SK-N-SH (cell line): ENCODE results near the gene MRPL10. TPM values are rescaled to one million over a fixed set of nuclear protein-coding genes. Genes with fewer than 3 reads are reported as not detected.

Source experiments
- CTCF ChIA-PET: fragments of 300-600, 350-600 bp; formaldehyde crosslinking; extraction: SDS; loops from one replicate; lab custom pipeline; 2021; lab: Yijun Ruan, JAX
- POLR2A ChIA-PET: fragments of 350-600 bp; sonication (Branson Sonifier 250); formaldehyde crosslinking; extraction: SDS; loops from one replicate; lab custom pipeline; 2020; ENCODE audit warnings: antibody characterized with exemption, inconsistent platforms; lab: Yijun Ruan, JAX
- DNase-seq: peaks from one replicate; pipeline ENCODE4 v3.0.0; 2012
- H2AFZ ChIP-seq: fragments of 200-600 bp; sonication (generic); 2 replicates; pipeline ENCODE4 v1.8.1; 2016; ENCODE audit warnings: antibody characterized with exemption, mild to moderate bottlenecking, low read depth
- H3F3A ChIP-seq: fragments of 200-600 bp; sonication (generic); replicated peaks from 2 replicates; pipeline ENCODE3; 2016; ENCODE audit warnings: antibody characterized with exemption, mild to moderate bottlenecking; ENCODE audit not compliant: insufficient read depth
- H3K27ac ChIP-seq, 2 experiments: fragments of 200-500 bp in 1 of 2; fragments of 200-600 bp in 1 of 2; sonication (Bioruptor generic) in 1 of 2; sonication (generic), shearing (Covaris generic) in 1 of 2; 2 replicates each; pipeline versions ENCODE4 v1.5.1 to v1.6.1; 2014 to 2016; ENCODE audit warnings: low read depth in 2 of 2, inconsistent platforms in 1 of 2, low read length in 1 of 2, mild to moderate bottlenecking in 1 of 2, mixed read lengths in 1 of 2
- H3K27me3 ChIP-seq: fragments of 200-600 bp; sonication (generic), shearing (Covaris generic); 2 replicates; pipeline ENCODE4 v1.6.1; 2016; ENCODE audit warnings: mixed run types; ENCODE audit not compliant: insufficient read depth
- H3K36me3 ChIP-seq, 2 experiments: fragments of 200-500 bp in 1 of 2; fragments of 200-600 bp in 1 of 2; sonication (Bioruptor generic) in 1 of 2; sonication (generic) in 1 of 2; replicated peaks in 1 of 2; 2 replicates each; pipeline versions ENCODE3 to v1.5.1; 2014 to 2016; ENCODE audit warnings: low read length in 1 of 2, mild to moderate bottlenecking in 1 of 2; ENCODE audit not compliant: insufficient read depth in 2 of 2, control insufficient read depth in 1 of 2
- H3K4me1 ChIP-seq, 2 experiments: fragments of 200-500 bp in 1 of 2; fragments of 200-600 bp in 1 of 2; sonication (Bioruptor generic) in 1 of 2; sonication (generic), shearing (Covaris generic) in 1 of 2; 2 replicates each; pipeline versions ENCODE4 v1.5.1 to v1.6.1; 2014 to 2016; ENCODE audit warnings: low read depth in 1 of 2, low read length in 1 of 2, mixed run types in 1 of 2; ENCODE audit not compliant: insufficient read depth in 2 of 2, control insufficient read depth in 1 of 2
- H3K4me2 ChIP-seq: fragments of 200-600 bp; sonication (generic), shearing (Covaris generic); 2 replicates; pipeline ENCODE4 v1.6.1; 2017; ENCODE audit warnings: mixed run types
- H3K4me3 ChIP-seq, 2 experiments: fragments of 200-500 bp in 1 of 2; fragments of 200-600 bp in 1 of 2; sonication (Bioruptor generic) in 1 of 2; sonication (generic), shearing (Covaris generic) in 1 of 2; 2 replicates each; pipeline versions ENCODE4 v1.5.1 to v1.8.1; 2014 to 2016; ENCODE audit warnings: low read depth in 2 of 2, inconsistent platforms in 1 of 2, low read length in 1 of 2, mild to moderate bottlenecking in 1 of 2, mixed read lengths in 1 of 2, moderate library complexity in 1 of 2
- H3K79me2 ChIP-seq: fragments of 200-600 bp; sonication (generic); 2 replicates; pipeline ENCODE4 v1.8.1; 2017; ENCODE audit warnings: mild to moderate bottlenecking; ENCODE audit not compliant: insufficient read depth
- H3K9ac ChIP-seq: fragments of 200-600 bp; sonication (generic); 2 replicates; pipeline ENCODE4 v1.6.1; 2017; ENCODE audit warnings: mixed run types
- H3K9me2 ChIP-seq: fragments of 200-600 bp; sonication (generic); 2 replicates; pipeline ENCODE4 v1.6.1; 2017; ENCODE audit warnings: mixed run types
- H3K9me3 ChIP-seq: fragments of 200-600 bp; sonication (generic); 2 replicates; pipeline ENCODE4 v1.6.1; 2017; ENCODE audit warnings: mixed run types, mild to moderate bottlenecking, moderate library complexity
- H4K20me1 ChIP-seq: fragments of 200-600 bp; sonication (generic); 2 replicates; pipeline ENCODE4 v1.6.1; 2017; ENCODE audit warnings: mild to moderate bottlenecking, mixed run types; ENCODE audit not compliant: insufficient read depth
- CHD2 ChIP-seq: fragments of 150-350 bp; IDR thresholded peaks from 2 replicates; pipeline ENCODE4 v1.6.1; 2018; ENCODE audit warnings: low read length; ENCODE audit not compliant: partially characterized antibody
- EZH2phosphoT487 ChIP-seq: fragments of 200-600 bp; sonication (generic); IDR thresholded peaks from 2 replicates; pipeline ENCODE4 v1.6.1; 2017; ENCODE audit warnings: low read depth, mixed run types, mild to moderate bottlenecking, antibody characterized with exemption, moderate library complexity, borderline replicate concordance
- FOSL2 ChIP-seq: IDR thresholded peaks from 2 replicates; pipeline ENCODE4 v1.4.0; 2012; ENCODE audit warnings: low read depth, mild to moderate bottlenecking, moderate library complexity, borderline replicate concordance
- GABPA ChIP-seq: IDR thresholded peaks from 2 replicates; pipeline ENCODE4 v1.4.0; 2012; ENCODE audit warnings: low read depth, mild to moderate bottlenecking
- IRF3 ChIP-seq: fragments of 150-350 bp; IDR thresholded peaks from 2 replicates; pipeline ENCODE4 v1.6.1; 2016; ENCODE audit warnings: mild to moderate bottlenecking, low read depth, low read length
- MXI1 ChIP-seq: IDR thresholded peaks from 2 replicates; pipeline ENCODE4 v1.6.1; 2012; ENCODE audit warnings: mild to moderate bottlenecking, low read depth, low read length, improper control_type of control experiment
- NFIC ChIP-seq: IDR thresholded peaks from 2 replicates; pipeline ENCODE4 v1.4.0; 2012; ENCODE audit warnings: borderline replicate concordance
- NRF1 ChIP-seq: IDR thresholded peaks from 2 replicates; pipeline ENCODE4 v1.6.1; 2012; ENCODE audit warnings: low read depth, mild to moderate bottlenecking, low read length
- RCOR1 ChIP-seq: fragments of 150-350 bp; IDR thresholded peaks from 2 replicates; pipeline ENCODE4 v1.6.1; 2017; ENCODE audit warnings: antibody characterized with exemption, low read length
- RXRA ChIP-seq: IDR thresholded peaks from 2 replicates; pipeline ENCODE4 v1.4.0; 2012; ENCODE audit warnings: low read depth, mild to moderate bottlenecking, borderline replicate concordance
- SIN3A ChIP-seq: IDR thresholded peaks from 2 replicates; pipeline ENCODE4 v1.6.1; 2012; ENCODE audit warnings: low read depth, mild to moderate bottlenecking, low read length, moderate library complexity, borderline replicate concordance
- TCF12 ChIP-seq: IDR thresholded peaks from 2 replicates; pipeline ENCODE4 v1.4.0; 2012
- USF2 ChIP-seq: fragments of 150-350 bp; IDR thresholded peaks from 2 replicates; pipeline ENCODE4 v1.6.1; 2017; ENCODE audit warnings: antibody characterized with exemption, low read length, low read depth, borderline replicate concordance
- YY1 ChIP-seq: IDR thresholded peaks from 2 replicates; pipeline ENCODE4 v1.4.0; 2012; ENCODE audit warnings: low read depth, mild to moderate bottlenecking
- WGBS: methylation state at CpG from one replicate; pipeline ENCODE4 v1.1.6; 2017; ENCODE audit warnings: low lambda C conversion rate; 5-methylcytosine and 5-hydroxymethylcytosine counted together
- polyA plus RNA-seq, 3 experiments: library from polyadenylated mRNA; depleted of rRNA; stranded (reverse); fragments of >200 nt; gene quantifications; 2 replicates each; pipeline ENCODE4 v1.2.3, GENCODE V29; 2012
- TF ChIP-seq, protein P1 (sequence below): IDR thresholded peaks from 2 replicates; pipeline ENCODE4 v1.4.0; 2012; ENCODE audit warnings: low read depth
- TF ChIP-seq, protein P2 (sequence below): fragments of 200-600 bp; sonication (generic); IDR thresholded peaks from 2 replicates; pipeline ENCODE4 v1.6.1; 2017; ENCODE audit warnings: antibody characterized with exemption, mild to moderate bottlenecking, moderate library complexity

The MRPL10 gene
- polyA plus RNA-seq, 1 of the 3 experiments (the other 2 are of a cell fraction): 136 TPM

DNA sequence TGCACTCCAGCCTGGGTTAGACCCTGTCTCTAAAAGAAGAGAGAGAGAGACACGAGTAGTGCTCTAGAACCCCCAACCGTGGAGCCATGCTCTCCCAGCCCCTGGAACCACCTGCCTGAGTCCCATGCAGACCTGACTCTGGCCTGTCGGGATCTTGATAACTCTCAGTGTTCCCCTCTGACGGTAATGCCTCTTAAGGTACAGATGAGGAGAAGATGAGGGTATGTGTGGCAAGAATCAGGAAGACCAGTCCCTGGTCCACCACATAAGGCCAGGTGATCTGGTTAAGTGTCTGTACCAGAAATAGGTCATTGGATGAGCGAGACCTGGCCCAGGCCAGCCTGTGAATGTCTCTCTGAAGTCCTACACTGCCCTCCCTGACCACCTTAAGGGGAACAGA is 28.1 kb downstream of the MRPL10 start:
- Histone ChIP-seq H3K4me2 (no peak overlapping the region), H3K4me1 (no peaks in the 10 kb centered on the region), H3K4me3 (no peak overlapping the region), H3K9ac (no peak overlapping the region), H3K27ac (no peak overlapping the region), H3K79me2 (no peaks in the 10 kb centered on the region), H3K27me3 (0 out of 2 replicates have a peak, but pooled peaks cover 14% of the 10 kb centered on the region), H3K9me2 (no peaks in the 10 kb centered on the region), H3K36me3 (peaks cover 0 to 15% of the 10 kb centered on the region in 2 experiments), H4K20me1 (no peaks in the 10 kb centered on the region), H3F3A (no peaks in the 10 kb centered on the region), H3K9me3 (no peaks in the 10 kb centered on the region), H2AFZ (no peak overlapping the region)
- POLR2A ChIA-PET: interaction anchor here (0.9 kb wide), 1 partner anchor 18 kb away, joined by 3 read pairs; the partner anchor contains the start of gene OSBPL7
- WGBS: 42% methylated on average over 5 of the region's 5 CpGs
- CTCF ChIA-PET: interaction anchor here (0.7 to 5.2 kb wide), 17 partner anchors 10 to 173 kb away, joined by 3 to 88 read pairs (median 11); partner anchors contain the start of genes OSBPL7 and TBX21
- no peak for TF ChIP-seq RXRA
- no peak for TF ChIP-seq NFIC
- no peak for TF ChIP-seq FOSL2
- TF ChIP-seq MXI1: no peak
- TF ChIP-seq SIN3A: no peak
- TF ChIP-seq NRF1: no peak
- TF ChIP-seq TCF12: no peak
- TF ChIP-seq USF2: no peak
- TF ChIP-seq, protein P1, sequence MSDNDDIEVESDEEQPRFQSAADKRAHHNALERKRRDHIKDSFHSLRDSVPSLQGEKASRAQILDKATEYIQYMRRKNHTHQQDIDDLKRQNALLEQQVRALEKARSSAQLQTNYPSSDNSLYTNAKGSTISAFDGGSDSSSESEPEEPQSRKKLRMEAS: no peak
- no peak for TF ChIP-seq EZH2phosphoT487
- TF ChIP-seq CHD2: no peak
- no peak for TF ChIP-seq RCOR1
- no peak for TF ChIP-seq IRF3
- TF ChIP-seq YY1: no peak
- TF ChIP-seq, protein P2, sequence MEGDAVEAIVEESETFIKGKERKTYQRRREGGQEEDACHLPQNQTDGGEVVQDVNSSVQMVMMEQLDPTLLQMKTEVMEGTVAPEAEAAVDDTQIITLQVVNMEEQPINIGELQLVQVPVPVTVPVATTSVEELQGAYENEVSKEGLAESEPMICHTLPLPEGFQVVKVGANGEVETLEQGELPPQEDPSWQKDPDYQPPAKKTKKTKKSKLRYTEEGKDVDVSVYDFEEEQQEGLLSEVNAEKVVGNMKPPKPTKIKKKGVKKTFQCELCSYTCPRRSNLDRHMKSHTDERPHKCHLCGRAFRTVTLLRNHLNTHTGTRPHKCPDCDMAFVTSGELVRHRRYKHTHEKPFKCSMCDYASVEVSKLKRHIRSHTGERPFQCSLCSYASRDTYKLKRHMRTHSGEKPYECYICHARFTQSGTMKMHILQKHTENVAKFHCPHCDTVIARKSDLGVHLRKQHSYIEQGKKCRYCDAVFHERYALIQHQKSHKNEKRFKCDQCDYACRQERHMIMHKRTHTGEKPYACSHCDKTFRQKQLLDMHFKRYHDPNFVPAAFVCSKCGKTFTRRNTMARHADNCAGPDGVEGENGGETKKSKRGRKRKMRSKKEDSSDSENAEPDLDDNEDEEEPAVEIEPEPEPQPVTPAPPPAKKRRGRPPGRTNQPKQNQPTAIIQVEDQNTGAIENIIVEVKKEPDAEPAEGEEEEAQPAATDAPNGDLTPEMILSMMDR: no peak
- TF ChIP-seq GABPA: no peak
- peak; percentile 12 for DNase-seq
